WTC11 (cell line): ENCODE results near the gene EHD2. TPM values are rescaled to one million over a fixed set of nuclear protein-coding genes. Genes with fewer than 3 reads are reported as not detected.

Experiments used
- ATAC-seq: fragments of 200-7000 bp; cut with Tn5 transposase; 2 replicates; pipeline ENCODE4 v1.10.0; 2021; ENCODE audit warnings: mild to moderate bottlenecking, moderate library complexity
- CTCF ChIA-PET: fragments of 300-600 bp; sonication (Branson Sonifier 250); formaldehyde crosslinking; loops from one replicate; lab custom pipeline; 2021; ENCODE audit warnings: antibody characterized with exemption; lab: Charles Lee
- POLR2A ChIA-PET: fragments of 350-600 bp; sonication (Branson Sonifier 250); formaldehyde crosslinking; loops from one replicate; lab custom pipeline; 2021; ENCODE audit warnings: antibody characterized with exemption; lab: Charles Lee
- DNase-seq: peaks from one replicate; pipeline ENCODE4 v3.0.0; 2021; ENCODE audit warnings: low spot score
- H3K27ac Mint-ChIP-seq: 2 replicates; pipeline ENCODE4 v1.8.0; 2021; ENCODE audit warnings: mixed read lengths
- H3K27me3 Mint-ChIP-seq: 2 replicates; pipeline ENCODE4 v1.8.0; 2021; ENCODE audit warnings: low read depth, mild to moderate bottlenecking, moderate library complexity, mixed read lengths
- H3K36me3 Mint-ChIP-seq: 2 replicates; pipeline ENCODE4 v1.8.0; 2021; ENCODE audit warnings: mixed read lengths
- H3K4me1 Mint-ChIP-seq: 2 replicates; pipeline ENCODE4 v1.8.0; 2022; ENCODE audit warnings: mixed read lengths
- H3K4me3 Mint-ChIP-seq: 2 replicates; pipeline ENCODE4 v1.8.0; 2021; ENCODE audit warnings: mild to moderate bottlenecking, moderate library complexity, mixed read lengths
- H3K9me3 Mint-ChIP-seq: 2 replicates; pipeline ENCODE4 v1.8.0; 2021; ENCODE audit warnings: mixed read lengths
- ERG ChIP-seq: fragments of 250-450 bp; sonication (Bioruptor Pico); IDR thresholded peaks from 2 replicates; pipeline ENCODE4 v1.8.0; 2021; ENCODE audit warnings: mild to moderate bottlenecking
- ETV6 ChIP-seq: sonication (generic); formaldehyde crosslinking; IDR thresholded peaks from 2 replicates; pipeline ENCODE4 v1.8.1; 2022; ENCODE audit warnings: mild to moderate bottlenecking, missing genetic modification reagents
- FOXJ3 ChIP-seq: sonication (generic); formaldehyde crosslinking; IDR thresholded peaks from 2 replicates; pipeline ENCODE4 v1.9.0; 2021; ENCODE audit warnings: missing genetic modification reagents, mild to moderate bottlenecking, borderline replicate concordance
- FOXP4 ChIP-seq: sonication (generic); formaldehyde crosslinking; IDR thresholded peaks from 2 replicates; pipeline ENCODE4 v1.8.0; 2022; ENCODE audit warnings: mild to moderate bottlenecking, missing genetic modification reagents
- HMGA2 ChIP-seq: fragments of 250-450 bp; sonication (Bioruptor Pico); IDR thresholded peaks from 2 replicates; pipeline ENCODE4 v1.4.0; 2021; ENCODE audit warnings: mild to moderate bottlenecking, moderate library complexity
- IRF2 ChIP-seq: sonication (generic); formaldehyde crosslinking; IDR thresholded peaks from 2 replicates; pipeline ENCODE4 v1.8.0; 2022; ENCODE audit warnings: low read depth, missing genetic modification reagents, borderline replicate concordance
- JAZF1 ChIP-seq: fragments of 250-450 bp; sonication (Bioruptor Pico); IDR thresholded peaks from 2 replicates; pipeline ENCODE4 v1.9.0; 2021; ENCODE audit warnings: moderate library complexity, mild to moderate bottlenecking, inconsistent platforms
- NR1H2 ChIP-seq: sonication (generic); formaldehyde crosslinking; IDR thresholded peaks from 2 replicates; pipeline ENCODE4 v1.9.0; 2021; ENCODE audit warnings: mild to moderate bottlenecking, moderate library complexity, missing genetic modification reagents
- PRRX2 ChIP-seq: fragments of 250-450 bp; sonication (Bioruptor Pico); IDR thresholded peaks from 2 replicates; pipeline ENCODE4 v1.8.0; 2021; ENCODE audit warnings: mild to moderate bottlenecking
- ZNF219 ChIP-seq: sonication (generic); formaldehyde crosslinking; IDR thresholded peaks from 2 replicates; pipeline ENCODE4 v1.8.0; 2023; ENCODE audit warnings: missing genetic modification reagents, mild to moderate bottlenecking, borderline replicate concordance
- ZNF232 ChIP-seq: sonication (generic); formaldehyde crosslinking; IDR thresholded peaks from 2 replicates; pipeline ENCODE4 v1.8.0; 2022; ENCODE audit warnings: mild to moderate bottlenecking, missing genetic modification reagents
- ZNF512 ChIP-seq: sonication (generic); formaldehyde crosslinking; IDR thresholded peaks from 2 replicates; pipeline ENCODE4 v1.8.1; 2022; ENCODE audit warnings: missing genetic modification reagents, borderline replicate concordance
- total RNA-seq: library from RNA; stranded (reverse); gene quantifications from 3 replicates; pipeline ENCODE4 v1.2.3, GENCODE V29; 2021
- TF ChIP-seq, protein P1 (sequence below): fragments of 250-450 bp; sonication (Bioruptor Pico); IDR thresholded peaks from 2 replicates; pipeline ENCODE4 v1.9.0; 2021; ENCODE audit warnings: mild to moderate bottlenecking, borderline replicate concordance
- TF ChIP-seq, protein P2 (sequence below): sonication (generic); formaldehyde crosslinking; IDR thresholded peaks from 2 replicates; pipeline ENCODE4 v1.8.0; 2023; ENCODE audit warnings: missing genetic modification reagents
- TF ChIP-seq, protein P3 (sequence below): fragments of 250-450 bp; sonication (Bioruptor Pico); IDR thresholded peaks from 2 replicates; pipeline ENCODE4 v1.9.0; 2021; ENCODE audit warnings: mild to moderate bottlenecking

Gene EHD2
- total RNA-seq, 1 experiment from 2014 or later: 11.8 TPM

DNA sequence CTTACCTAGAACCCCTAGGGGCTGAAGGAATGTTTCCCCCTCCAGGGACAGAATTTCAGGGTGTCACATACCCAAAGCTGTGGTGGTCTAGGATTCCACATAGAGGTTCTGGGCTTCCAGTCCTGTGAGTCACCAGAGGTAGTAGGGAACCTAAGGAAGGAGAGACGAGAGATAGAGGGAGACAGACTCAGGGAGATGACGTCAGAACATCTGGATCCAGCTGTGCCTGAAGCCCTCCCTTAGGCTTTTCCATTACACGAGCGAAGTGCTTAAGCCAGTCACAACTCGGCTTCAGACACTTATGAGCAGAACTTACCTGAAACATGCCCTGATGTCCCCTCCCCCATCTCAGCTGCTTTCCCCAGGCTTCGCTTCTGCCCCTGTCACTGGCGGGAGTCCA, 53.4 kb downstream of the EHD2 start:
- H3K27me3 Mint-ChIP-seq: no peaks in the 10 kb centered on the region
- POLR2A ChIA-PET: interaction anchor here (1.6 kb wide), 1 partner anchor 22 kb away, joined by 3 read pairs; the partner anchor contains the start of gene NOP53
- ATAC-seq: no peak
- TF ChIP-seq NR1H2 (CRISPR knock-in tag) (no peak), ZNF232 (CRISPR knock-in tag) (no peak), FOXP4 (CRISPR knock-in tag) (no peak), PRRX2 (CRISPR knock-in tag) (no peak), HMGA2 (CRISPR knock-in tag) (no peak), ZNF512 (CRISPR knock-in tag) (no peak), ETV6 (no peak), FOXJ3 (CRISPR knock-in tag) (no peak), JAZF1 (CRISPR knock-in tag) (no peak)
- TF ChIP-seq, protein P1, sequence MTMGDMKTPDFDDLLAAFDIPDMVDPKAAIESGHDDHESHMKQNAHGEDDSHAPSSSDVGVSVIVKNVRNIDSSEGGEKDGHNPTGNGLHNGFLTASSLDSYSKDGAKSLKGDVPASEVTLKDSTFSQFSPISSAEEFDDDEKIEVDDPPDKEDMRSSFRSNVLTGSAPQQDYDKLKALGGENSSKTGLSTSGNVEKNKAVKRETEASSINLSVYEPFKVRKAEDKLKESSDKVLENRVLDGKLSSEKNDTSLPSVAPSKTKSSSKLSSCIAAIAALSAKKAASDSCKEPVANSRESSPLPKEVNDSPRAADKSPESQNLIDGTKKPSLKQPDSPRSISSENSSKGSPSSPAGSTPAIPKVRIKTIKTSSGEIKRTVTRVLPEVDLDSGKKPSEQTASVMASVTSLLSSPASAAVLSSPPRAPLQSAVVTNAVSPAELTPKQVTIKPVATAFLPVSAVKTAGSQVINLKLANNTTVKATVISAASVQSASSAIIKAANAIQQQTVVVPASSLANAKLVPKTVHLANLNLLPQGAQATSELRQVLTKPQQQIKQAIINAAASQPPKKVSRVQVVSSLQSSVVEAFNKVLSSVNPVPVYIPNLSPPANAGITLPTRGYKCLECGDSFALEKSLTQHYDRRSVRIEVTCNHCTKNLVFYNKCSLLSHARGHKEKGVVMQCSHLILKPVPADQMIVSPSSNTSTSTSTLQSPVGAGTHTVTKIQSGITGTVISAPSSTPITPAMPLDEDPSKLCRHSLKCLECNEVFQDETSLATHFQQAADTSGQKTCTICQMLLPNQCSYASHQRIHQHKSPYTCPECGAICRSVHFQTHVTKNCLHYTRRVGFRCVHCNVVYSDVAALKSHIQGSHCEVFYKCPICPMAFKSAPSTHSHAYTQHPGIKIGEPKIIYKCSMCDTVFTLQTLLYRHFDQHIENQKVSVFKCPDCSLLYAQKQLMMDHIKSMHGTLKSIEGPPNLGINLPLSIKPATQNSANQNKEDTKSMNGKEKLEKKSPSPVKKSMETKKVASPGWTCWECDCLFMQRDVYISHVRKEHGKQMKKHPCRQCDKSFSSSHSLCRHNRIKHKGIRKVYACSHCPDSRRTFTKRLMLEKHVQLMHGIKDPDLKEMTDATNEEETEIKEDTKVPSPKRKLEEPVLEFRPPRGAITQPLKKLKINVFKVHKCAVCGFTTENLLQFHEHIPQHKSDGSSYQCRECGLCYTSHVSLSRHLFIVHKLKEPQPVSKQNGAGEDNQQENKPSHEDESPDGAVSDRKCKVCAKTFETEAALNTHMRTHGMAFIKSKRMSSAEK (CRISPR knock-in tag): no peak
- TF ChIP-seq, protein P2, sequence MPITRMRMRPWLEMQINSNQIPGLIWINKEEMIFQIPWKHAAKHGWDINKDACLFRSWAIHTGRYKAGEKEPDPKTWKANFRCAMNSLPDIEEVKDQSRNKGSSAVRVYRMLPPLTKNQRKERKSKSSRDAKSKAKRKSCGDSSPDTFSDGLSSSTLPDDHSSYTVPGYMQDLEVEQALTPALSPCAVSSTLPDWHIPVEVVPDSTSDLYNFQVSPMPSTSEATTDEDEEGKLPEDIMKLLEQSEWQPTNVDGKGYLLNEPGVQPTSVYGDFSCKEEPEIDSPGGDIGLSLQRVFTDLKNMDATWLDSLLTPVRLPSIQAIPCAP: no peak; the same call in 1 of the 2 replicates
- TF ChIP-seq, protein P3, sequence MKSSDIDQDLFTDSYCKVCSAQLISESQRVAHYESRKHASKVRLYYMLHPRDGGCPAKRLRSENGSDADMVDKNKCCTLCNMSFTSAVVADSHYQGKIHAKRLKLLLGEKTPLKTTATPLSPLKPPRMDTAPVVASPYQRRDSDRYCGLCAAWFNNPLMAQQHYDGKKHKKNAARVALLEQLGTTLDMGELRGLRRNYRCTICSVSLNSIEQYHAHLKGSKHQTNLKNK (CRISPR knock-in tag): no peak
- H3K4me3 Mint-ChIP-seq: no peak overlapping the region
- peaks cover 26% of the 10 kb centered on the region for H3K4me1 Mint-ChIP-seq
- H3K27ac Mint-ChIP-seq: no peak overlapping the region
- H3K36me3 Mint-ChIP-seq: no peaks in the 10 kb centered on the region
- no peak for DNase-seq
- CTCF ChIA-PET: interaction anchor here (1.1 to 8.5 kb wide), 5 partner anchors 9 to 337 kb away, joined by 3 to 368 read pairs (median 20); partner anchors contain the start of genes EHD2 and NOP53
- peaks cover 3% of the 10 kb centered on the region; the same call in 1 of the 2 replicates for H3K9me3 Mint-ChIP-seq

DNA sequence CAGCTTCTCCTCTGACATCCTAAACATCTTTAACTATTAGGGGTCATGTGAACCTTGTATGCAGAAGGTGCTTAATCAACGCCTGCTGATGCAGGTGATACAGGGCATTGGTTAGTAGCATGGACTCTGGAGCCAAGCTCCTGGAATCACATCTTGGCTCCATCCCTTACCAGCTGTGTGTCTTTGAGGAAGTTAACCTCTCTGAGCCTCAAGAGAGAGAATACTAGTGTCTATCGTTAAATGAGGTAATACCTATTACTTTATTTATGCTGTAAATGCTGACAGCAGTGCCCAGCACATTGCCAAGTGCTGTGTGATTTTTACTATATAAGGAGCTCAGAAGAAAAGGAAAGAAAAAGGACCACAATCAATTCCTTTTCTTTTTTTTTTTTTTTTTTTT, 54.1 kb downstream of the EHD2 start:
- H3K36me3 Mint-ChIP-seq: no peaks in the 10 kb centered on the region
- H3K9me3 Mint-ChIP-seq: peaks cover 3% of the 10 kb centered on the region; the same call in 1 of the 2 replicates
- no peak for DNase-seq
- TF ChIP-seq ZNF219 (CRISPR knock-in tag) (no peak), ERG (CRISPR knock-in tag) (no peak), IRF2 (CRISPR knock-in tag) (no peak)
- peaks cover 26% of the 10 kb centered on the region for H3K4me1 Mint-ChIP-seq
- no peaks in the 10 kb centered on the region for H3K27me3 Mint-ChIP-seq
- no peak overlapping the region for H3K27ac Mint-ChIP-seq
- CTCF ChIA-PET: interaction anchor here (0.6 to 8.5 kb wide), 4 partner anchors 22 to 1673 kb away, joined by 3 to 368 read pairs (median 16); partner anchors contain the start of gene EHD2
- no peak overlapping the region for H3K4me3 Mint-ChIP-seq
- no peak for ATAC-seq
- POLR2A ChIA-PET: no interaction called here
